H1 (cell line): ENCODE data around the gene HEPHL1. TPM values are rescaled to one million over a fixed set of nuclear protein-coding genes. Genes with fewer than 3 reads are reported as not detected.

Source experiments
- CTCF ChIA-PET: fragments of 300-600 bp; sonication (Branson Sonifier 250); formaldehyde crosslinking; loops from one replicate; lab custom pipeline; 2021; ENCODE audit not compliant: partially characterized antibody; lab: Charles Lee
- POLR2A ChIA-PET: fragments of 300-600 bp; sonication (Branson Sonifier 250); formaldehyde crosslinking; loops from one replicate; lab custom pipeline; 2021; ENCODE audit warnings: inconsistent platforms; ENCODE audit not compliant: partially characterized antibody; lab: Charles Lee
- DNase-seq, 2 experiments: peaks; one replicate each; pipeline versions ENCODE4 v3.0.0 to v3.0.0-alpha.2; 2010 to 2022; ENCODE audit warnings: low spot score in 2 of 2, low read depth in 1 of 2, mixed read lengths in 1 of 2
- FAIRE-seq: peaks from 2 replicates; lab custom pipeline; 2011; peaks lifted over from hg19 to GRCh38; lab: Jason Lieb, UNC
- H2AFZ ChIP-seq: 2 replicates; pipeline ENCODE4 v1.8.1; 2012; ENCODE audit warnings: low read length, inconsistent platforms
- H2AK5ac ChIP-seq: 2 replicates; pipeline ENCODE4 v1.6.1; 2013; ENCODE audit warnings: low read depth, low read length
- H2BK120ac ChIP-seq: replicated peaks from 2 replicates; pipeline ENCODE3; 2013; ENCODE audit warnings: low read depth, low read length, inconsistent platforms
- H2BK12ac ChIP-seq: 2 replicates; pipeline ENCODE4 v1.6.1; 2013; ENCODE audit warnings: low read depth, low read length
- H2BK15ac ChIP-seq: 2 replicates; pipeline ENCODE4 v1.6.1; 2013; ENCODE audit warnings: low read length
- H2BK20ac ChIP-seq: 2 replicates; pipeline ENCODE4 v1.6.1; 2013; ENCODE audit warnings: low read length
- H2BK5ac ChIP-seq: 2 replicates; pipeline ENCODE4 v1.6.1; 2013; ENCODE audit warnings: low read depth, low read length
- H3K14ac ChIP-seq: 2 replicates; pipeline ENCODE4 v1.6.1; 2013; ENCODE audit warnings: inconsistent platforms; ENCODE audit not compliant: insufficient read length
- H3K18ac ChIP-seq: 2 replicates; pipeline ENCODE4 v1.6.1; 2013; ENCODE audit warnings: low read length; ENCODE audit errors: extremely low read depth
- H3K23ac ChIP-seq: 2 replicates; pipeline ENCODE4 v1.6.1; 2013; ENCODE audit warnings: inconsistent platforms; ENCODE audit not compliant: insufficient read length
- H3K23me2 ChIP-seq: 2 replicates; pipeline ENCODE4 v1.6.1; 2013; ENCODE audit warnings: low read depth, low read length
- H3K27ac ChIP-seq: 2 replicates; pipeline ENCODE4 v1.6.1; 2011; ENCODE audit warnings: low read depth, low read length, inconsistent platforms
- H3K27me3 ChIP-seq, 4 experiments: replicated peaks in 1 of 4; 1 replicate in 1 of 4; 2 replicates in 3 of 4; pipeline versions ENCODE4 v1.6.1 to v1.8.1; 2011 to 2013; ENCODE audit warnings: low read length in 3 of 4, mild to moderate bottlenecking in 3 of 4, inconsistent platforms in 2 of 4, mixed read lengths in 2 of 4, moderate library complexity in 1 of 4; ENCODE audit not compliant: control insufficient read depth in 3 of 4, insufficient read depth in 3 of 4; ENCODE audit errors: extremely low read depth in 1 of 4
- H3K36me3 ChIP-seq, 4 experiments: 2 replicates each; pipeline versions ENCODE4 v1.6.1 to v1.8.1; 2011 to 2013; ENCODE audit warnings: mild to moderate bottlenecking in 4 of 4, low read length in 3 of 4, moderate library complexity in 2 of 4, control low read depth in 1 of 4, inconsistent platforms in 1 of 4; ENCODE audit not compliant: insufficient read depth in 4 of 4, control insufficient read depth in 2 of 4
- H3K4ac ChIP-seq: replicated peaks from 2 replicates; pipeline ENCODE3; 2013; ENCODE audit warnings: low read length, low read depth, mixed read lengths, inconsistent platforms; ENCODE audit not compliant: insufficient read length
- H3K4me1 ChIP-seq, 4 experiments: replicated peaks in 1 of 4; 1 replicate in 1 of 4; 2 replicates in 3 of 4; pipeline versions ENCODE4 v1.6.1 to v1.8.1; 2011 to 2013; ENCODE audit warnings: low read length in 3 of 4, inconsistent platforms in 2 of 4, mixed read lengths in 1 of 4; ENCODE audit not compliant: insufficient read depth in 4 of 4, control insufficient read depth in 3 of 4
- H3K4me2 ChIP-seq, 2 experiments: 2 replicates each; pipeline versions ENCODE4 v1.6.1 to v1.8.1; 2011 to 2013; ENCODE audit warnings: low read depth in 2 of 2, low read length in 2 of 2, control low read depth in 1 of 2, inconsistent platforms in 1 of 2, mild to moderate bottlenecking in 1 of 2; ENCODE audit not compliant: insufficient read depth in 1 of 2
- H3K4me3 ChIP-seq, 4 experiments: fragments of 200-600, 300-600 bp in 1 of 4; sonication (generic), shearing (Covaris generic), sonication (Bioruptor Twin) in 1 of 4; 2 replicates each; pipeline versions ENCODE4 v1.5.1 to v1.8.1; 2011 to 2016; ENCODE audit warnings: low read length in 4 of 4, low read depth in 3 of 4, control low read depth in 2 of 4, inconsistent platforms in 2 of 4, mild to moderate bottlenecking in 2 of 4, mixed read lengths in 1 of 4, moderate library complexity in 1 of 4; ENCODE audit not compliant: insufficient read depth in 2 of 4; ENCODE audit errors: extremely low read depth in 1 of 4
- H3K56ac ChIP-seq: replicated peaks from 2 replicates; pipeline ENCODE3; 2013; ENCODE audit warnings: low read depth, mild to moderate bottlenecking, mixed read lengths, low read length, inconsistent platforms; ENCODE audit not compliant: insufficient read length
- H3K79me1 ChIP-seq: 2 replicates; pipeline ENCODE4 v1.6.1; 2013; ENCODE audit warnings: low read depth, low read length, control low read depth
- H3K79me2 ChIP-seq, 2 experiments: 2 replicates each; pipeline versions ENCODE4 v1.6.1 to v1.8.1; 2012 to 2013; ENCODE audit warnings: low read length in 2 of 2, mild to moderate bottlenecking in 2 of 2, inconsistent platforms in 1 of 2; ENCODE audit not compliant: insufficient read depth in 2 of 2, control insufficient read depth in 1 of 2
- H3K9ac ChIP-seq, 4 experiments: replicated peaks in 1 of 4; 1 replicate in 1 of 4; 2 replicates in 3 of 4; pipeline versions ENCODE4 v1.6.1 to v1.8.1; 2011 to 2013; ENCODE audit warnings: low read depth in 3 of 4, low read length in 3 of 4, control low read depth in 2 of 4, mild to moderate bottlenecking in 2 of 4, moderate library complexity in 2 of 4, inconsistent platforms in 1 of 4; ENCODE audit errors: extremely low read depth in 1 of 4
- H3K9me3 ChIP-seq, 2 experiments: 2 replicates each; pipeline versions ENCODE4 v1.6.1 to v1.8.1; 2012 to 2013; ENCODE audit warnings: mild to moderate bottlenecking in 2 of 2, moderate library complexity in 2 of 2, control low read depth in 1 of 2, inconsistent platforms in 1 of 2, low read depth in 1 of 2, low read length in 1 of 2, mixed read lengths in 1 of 2; ENCODE audit not compliant: insufficient read depth in 2 of 2
- H4K20me1 ChIP-seq, 2 experiments: replicated peaks in 1 of 2; 2 replicates each; pipeline versions ENCODE3 to v1.8.1; 2011 to 2013; ENCODE audit warnings: inconsistent platforms in 2 of 2, low read length in 2 of 2, mild to moderate bottlenecking in 1 of 2; ENCODE audit not compliant: insufficient read depth in 2 of 2, control insufficient read depth in 1 of 2
- H4K5ac ChIP-seq: 2 replicates; pipeline ENCODE4 v1.6.1; 2013; ENCODE audit warnings: low read length, low read depth, mixed read lengths, inconsistent platforms; ENCODE audit not compliant: insufficient read length
- H4K8ac ChIP-seq: 2 replicates; pipeline ENCODE4 v1.8.0; 2013; ENCODE audit warnings: mild to moderate bottlenecking, moderate library complexity, low read length, inconsistent platforms; ENCODE audit not compliant: insufficient read depth; ENCODE audit errors: extremely low read depth
- H4K91ac ChIP-seq: replicated peaks from 2 replicates; pipeline ENCODE3; 2013; ENCODE audit warnings: low read length, mixed read lengths, inconsistent platforms; ENCODE audit not compliant: insufficient read length
- ASH2L ChIP-seq: fragments of 200-600, 300-600 bp; sonication (generic); IDR thresholded peaks from one replicate; pipeline ENCODE4 v1.7.1; 2017; ENCODE audit warnings: low read length
- ATF3 ChIP-seq: IDR thresholded peaks from 2 replicates; pipeline ENCODE4 v1.6.1; 2011; ENCODE audit warnings: low read depth, mild to moderate bottlenecking, low read length; ENCODE audit not compliant: insufficient read depth
- BACH1 ChIP-seq: IDR thresholded peaks from 2 replicates; pipeline ENCODE4 v1.6.1; 2012; ENCODE audit warnings: low read length, improper control_type of control experiment
- CBX5 ChIP-seq: fragments of 300-800, 300-1000 bp; sonication (generic); IDR thresholded peaks from 2 replicates; pipeline ENCODE4 v1.7.1; 2016; ENCODE audit warnings: antibody characterized with exemption, low read length, low read depth
- CBX8 ChIP-seq: fragments of 300-800, 300-1000 bp; sonication (generic); IDR thresholded peaks from 2 replicates; pipeline ENCODE4 v1.7.1; 2016; ENCODE audit warnings: low read depth, low read length, borderline replicate concordance
- CEBPB ChIP-seq: IDR thresholded peaks from 2 replicates; pipeline ENCODE4 v1.6.1; 2012; ENCODE audit warnings: low read depth, low read length
- GTF2F1 ChIP-seq: IDR thresholded peaks from 2 replicates; pipeline ENCODE4 v1.6.1; 2012; ENCODE audit warnings: low read depth, low read length, improper control_type of control experiment, borderline replicate concordance
- JUN ChIP-seq: IDR thresholded peaks from 2 replicates; pipeline ENCODE4 v1.6.1; 2011; ENCODE audit warnings: low read depth, mild to moderate bottlenecking, improper control_type of control experiment, low read length
- KDM1A ChIP-seq: fragments of 200-600, 300-600 bp; sonication (generic); IDR thresholded peaks from 2 replicates; pipeline ENCODE4 v1.7.1; 2016; ENCODE audit warnings: mild to moderate bottlenecking, low read length, borderline replicate concordance
- KDM4A ChIP-seq: IDR thresholded peaks from one replicate; pipeline ENCODE4 v1.7.1; 2012; ENCODE audit warnings: low read depth, mild to moderate bottlenecking, moderate library complexity, low read length, inconsistent platforms; ENCODE audit not compliant: severe bottlenecking
- MAX ChIP-seq: IDR thresholded peaks from 2 replicates; pipeline ENCODE4 v1.6.1; 2012; ENCODE audit warnings: inconsistent platforms
- NRF1 ChIP-seq: IDR thresholded peaks from 2 replicates; pipeline ENCODE4 v1.6.1; 2011; ENCODE audit warnings: mild to moderate bottlenecking, low read depth, low read length, improper control_type of control experiment
- PHF8 ChIP-seq: fragments of 200-600 bp; sonication (generic); conservative IDR thresholded peaks from 2 replicates; pipeline ENCODE4 v1.7.1; 2012; ENCODE audit warnings: low read depth, mild to moderate bottlenecking, inconsistent platforms, low read length, moderate library complexity
- WGBS, 2 experiments: shearing (Covaris generic) in 1 of 2; methylation state at CpG; one replicate each; pipeline versions ENCODE4 v1.1.6 to v1.1.7; 2013 to 2015; ENCODE audit warnings: low lambda C conversion rate in 2 of 2, mixed read lengths in 2 of 2, inconsistent platforms in 1 of 2, low coverage in 1 of 2, missing lambda C conversion rate in 1 of 2; ENCODE audit not compliant: insufficient replicate concordance in 2 of 2, insufficient coverage in 1 of 2, insufficient read length in 1 of 2; ENCODE audit errors: extremely low coverage in 1 of 2, missing lambda C conversion rate in 1 of 2; 5-methylcytosine and 5-hydroxymethylcytosine counted together
- polyA plus RNA-seq, 7 experiments: library from polyadenylated mRNA; depleted of rRNA in 3 of 7; stranded (reverse) in 5 of 7; unstranded in 2 of 7; fragments of >200 nt in 5 of 7; fragments of 200-250 nt in 2 of 7; gene quantifications; 1 replicate in 5 of 7; 2 replicates in 1 of 7; 4 replicates in 1 of 7; pipeline versions ENCODE4 v1.2.1 to v1.2.3, GENCODE V29; 2011 to 2013; ENCODE audit warnings: missing spikeins in 2 of 7, mixed read lengths in 2 of 7
- total RNA-seq: library from RNA; stranded (reverse); fragmentation: NEBNext Ultra II Directional; extraction: Animal tissue kit (Norgen Biotek cat#: 25700); gene quantifications from 2 replicates; pipeline ENCODE4 v1.2.1, GENCODE V29; 2021

The HEPHL1 gene
- total and polyA plus RNA-seq, 2 of the 8 experiments (the other 6 are each of a cell fraction or from before 2014, with no cell fraction given), result 0.09 to 0.11 TPM

- H3K23ac ChIP-seq, result no peak overlapping the region
- no peak overlapping the region for H2BK15ac ChIP-seq
- H2AFZ ChIP-seq, result no peak overlapping the region
- no peak for DNase-seq
- H3K4me2 ChIP-seq, result no peak overlapping the region
- no peak overlapping the region for H4K5ac ChIP-seq
- no peak for FAIRE-seq
- no peak overlapping the region for H2BK120ac ChIP-seq
- WGBS, 2 experiments, result 73% methylated on average over 2 of the region's 2 CpGs; no CpG with 5 or more reads in 1 of the 2 experiments
- H3K27ac ChIP-seq, result no peak overlapping the region
- H2BK12ac ChIP-seq, result no peak overlapping the region
- no peak overlapping the region for H4K91ac ChIP-seq
- no peak overlapping the region for H3K18ac ChIP-seq
- 0 out of 7 replicates have a peak, but pooled peaks cover 0 to 1% (median 0%) of the 10 kb centered on the region in 4 experiments for H3K4me1 ChIP-seq
- no peak overlapping the region for H3K4ac ChIP-seq
- H3K79me2 ChIP-seq, result no peaks in the 10 kb centered on the region
- H3K23me2 ChIP-seq, result no peaks in the 10 kb centered on the region
- no peak overlapping the region for H3K4me3 ChIP-seq
- no peaks in the 10 kb centered on the region for H3K36me3 ChIP-seq
- CTCF ChIA-PET, result no interaction called here
- no peak overlapping the region for H3K14ac ChIP-seq
- no peak overlapping the region for H2AK5ac ChIP-seq
- H3K56ac ChIP-seq, result no peak overlapping the region
- H2BK5ac ChIP-seq, result no peak overlapping the region
- H4K8ac ChIP-seq, result no peak overlapping the region
- no peaks in the 10 kb centered on the region for H3K79me1 ChIP-seq
- no peaks in the 10 kb centered on the region for H4K20me1 ChIP-seq
- H2BK20ac ChIP-seq, result no peak overlapping the region
- 0 out of 4 replicates have a peak, but pooled peaks cover 0 to 2% of the 10 kb centered on the region in 2 experiments for H3K9me3 ChIP-seq
- POLR2A ChIA-PET, result no interaction called here
- no peak overlapping the region for H3K9ac ChIP-seq
- H3K27me3 ChIP-seq, result no peaks in the 10 kb centered on the region
- no peak for TF ChIP-seq KDM4A
- no peak for TF ChIP-seq CBX5
- no peak for TF ChIP-seq CEBPB
- no peak for TF ChIP-seq ASH2L
- TF ChIP-seq ATF3, result no peak
- no peak for TF ChIP-seq KDM1A
- no peak for TF ChIP-seq CBX8
- no peak for TF ChIP-seq NRF1
- no peak for TF ChIP-seq BACH1
- no peak for TF ChIP-seq PHF8
- TF ChIP-seq MAX, result no peak
- no peak for TF ChIP-seq JUN
- TF ChIP-seq GTF2F1, result no peak
Measured at GRCh38 chr11:94025690-94026394, 4.7 kb downstream of the HEPHL1 start.
